ENCODE results near the gene STK17A. TPM values are rescaled to one million over a fixed set of nuclear protein-coding genes. Genes with fewer than 3 reads are reported as not detected.

Gene STK17A
- total RNA-seq, 6 donors from 2014 or later: 18.2 to 78.0 (median 38.6) TPM

DNA sequence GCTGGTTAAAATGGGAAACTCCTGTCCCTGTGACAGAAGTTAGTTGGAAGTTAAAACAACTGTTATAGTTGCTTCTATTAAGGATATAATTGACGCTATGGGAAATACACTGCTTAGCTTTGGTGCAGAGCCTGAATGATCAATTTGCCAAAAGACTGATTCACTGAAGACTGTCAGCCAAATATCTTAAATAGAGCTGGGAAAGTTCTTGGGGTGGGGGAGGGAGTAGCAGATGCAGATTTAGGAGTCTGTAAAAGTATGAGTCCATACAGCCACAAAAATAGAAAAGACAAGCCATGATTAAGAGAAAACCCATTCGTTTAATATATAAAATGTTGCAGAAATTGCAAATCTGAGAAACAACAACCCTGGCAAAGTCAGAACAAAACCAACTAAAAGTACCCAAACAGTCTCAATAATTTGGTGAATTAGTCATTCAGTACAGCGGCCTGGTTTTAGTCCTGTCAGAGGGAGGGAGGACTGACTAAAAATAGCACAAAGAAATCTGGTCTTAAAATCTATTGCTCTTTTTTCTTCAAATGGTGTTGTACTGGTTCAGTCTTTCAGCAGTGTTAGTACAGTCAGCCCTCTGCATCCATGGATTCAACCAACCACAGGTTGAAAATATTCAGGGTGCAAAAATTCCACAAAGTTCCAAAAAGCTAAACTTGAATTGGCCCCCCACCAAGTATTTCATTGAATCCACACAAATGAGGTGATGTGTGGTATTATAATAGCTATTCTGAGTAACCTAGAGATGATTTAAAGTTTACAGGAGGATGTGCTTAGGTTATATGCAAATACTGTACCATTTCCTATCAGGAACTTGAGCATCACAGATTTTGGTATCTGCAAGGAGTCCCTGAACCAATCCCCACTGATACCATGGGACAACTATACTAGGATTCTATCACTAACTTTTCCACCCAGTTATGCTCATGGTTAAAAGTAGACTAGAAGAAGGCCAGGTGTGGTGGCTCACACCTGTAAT is 30.0 kb downstream of the STK17A start:
- WGBS, 2 donors: 75 to 78% methylated on average over 3 of the region's 3 CpGs
- ATAC-seq (ENCODE audit: low FRiP score in 2 of 2): peak in 1 of 2 donors; percentile 57
- no peak for DNase-seq
- TF ChIP-seq, protein P1, sequence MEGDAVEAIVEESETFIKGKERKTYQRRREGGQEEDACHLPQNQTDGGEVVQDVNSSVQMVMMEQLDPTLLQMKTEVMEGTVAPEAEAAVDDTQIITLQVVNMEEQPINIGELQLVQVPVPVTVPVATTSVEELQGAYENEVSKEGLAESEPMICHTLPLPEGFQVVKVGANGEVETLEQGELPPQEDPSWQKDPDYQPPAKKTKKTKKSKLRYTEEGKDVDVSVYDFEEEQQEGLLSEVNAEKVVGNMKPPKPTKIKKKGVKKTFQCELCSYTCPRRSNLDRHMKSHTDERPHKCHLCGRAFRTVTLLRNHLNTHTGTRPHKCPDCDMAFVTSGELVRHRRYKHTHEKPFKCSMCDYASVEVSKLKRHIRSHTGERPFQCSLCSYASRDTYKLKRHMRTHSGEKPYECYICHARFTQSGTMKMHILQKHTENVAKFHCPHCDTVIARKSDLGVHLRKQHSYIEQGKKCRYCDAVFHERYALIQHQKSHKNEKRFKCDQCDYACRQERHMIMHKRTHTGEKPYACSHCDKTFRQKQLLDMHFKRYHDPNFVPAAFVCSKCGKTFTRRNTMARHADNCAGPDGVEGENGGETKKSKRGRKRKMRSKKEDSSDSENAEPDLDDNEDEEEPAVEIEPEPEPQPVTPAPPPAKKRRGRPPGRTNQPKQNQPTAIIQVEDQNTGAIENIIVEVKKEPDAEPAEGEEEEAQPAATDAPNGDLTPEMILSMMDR (IDR thresholded peaks at IDR 0.05): no peak
- TF ChIP-seq POLR2A (IDR thresholded peaks at IDR 0.05): no peak
- TF ChIP-seq POLR2AphosphoS5 (IDR thresholded peaks at IDR 0.05): no peak
- TF ChIP-seq EP300 (IDR thresholded peaks at IDR 0.05): no peak
- no peaks in the 10 kb centered on the region for H3K27me3 ChIP-seq
- peaks cover 0 to 37% (median 16%) of the 10 kb centered on the region in 4 donors for H3K36me3 ChIP-seq
- peaks cover 0 to 14% (median 5%) of the 10 kb centered on the region in 4 donors for H3K4me1 ChIP-seq
- H3K4me3 ChIP-seq: no peak overlapping the region
- no peak overlapping the region for H3K27ac ChIP-seq
- no peaks in the 10 kb centered on the region for H3K9me3 ChIP-seq

DNA sequence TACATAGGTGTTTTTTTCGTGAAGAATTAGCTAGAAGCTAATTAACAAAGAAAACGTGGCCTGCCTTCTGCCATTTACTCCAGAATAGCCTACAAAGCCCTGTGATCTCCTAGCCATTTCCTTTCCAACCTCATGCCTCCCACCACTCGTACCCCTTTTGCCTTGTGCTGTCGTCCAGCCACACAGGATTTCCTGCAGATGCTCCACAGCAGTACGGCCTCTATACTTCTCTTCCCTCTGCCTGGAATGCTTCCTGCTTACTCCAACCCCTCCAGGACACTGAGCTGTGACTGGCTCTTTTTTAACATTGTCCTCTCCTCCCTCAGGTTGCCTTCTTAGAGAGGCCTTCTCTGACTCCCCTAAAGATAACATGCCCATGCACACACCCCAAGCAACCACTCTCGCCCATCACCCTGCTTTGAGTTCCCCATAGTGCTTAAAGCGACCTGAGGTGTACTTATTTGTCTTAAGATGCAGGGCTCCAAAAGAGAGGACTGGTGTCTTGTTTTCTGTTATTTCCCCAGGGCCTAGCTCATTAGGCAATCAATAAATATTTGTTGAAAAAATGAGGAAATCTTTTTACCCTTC is 32.7 kb downstream of the STK17A start:
- TF ChIP-seq, protein P1 (IDR thresholded peaks at IDR 0.05): no peak
- no peak for TF ChIP-seq POLR2AphosphoS5 (IDR thresholded peaks at IDR 0.05)
- TF ChIP-seq EP300 (IDR thresholded peaks at IDR 0.05): no peak
- no peak for TF ChIP-seq POLR2A (IDR thresholded peaks at IDR 0.05)
- no peak overlapping the region for H3K4me3 ChIP-seq
- WGBS, 2 donors: 59% methylated on average over 7 of the region's 7 CpGs
- no peaks in the 10 kb centered on the region for H3K9me3 ChIP-seq
- H3K36me3 ChIP-seq: peaks cover 0 to 41% (median 6%) of the 10 kb centered on the region in 4 donors
- ATAC-seq (ENCODE audit: low FRiP score in 2 of 2) (no peak), DNase-seq (no peak)
- no peak overlapping the region for H3K27ac ChIP-seq
- H3K27me3 ChIP-seq: no peaks in the 10 kb centered on the region
- peaks cover 0 to 16% (median 5%) of the 10 kb centered on the region in 4 donors for H3K4me1 ChIP-seq

GRCh38 chr7:43616977-43617376 is 34.1 kb downstream of the STK17A start:
- peaks cover 0 to 37% (median 7%) of the 10 kb centered on the region in 4 donors for H3K36me3 ChIP-seq
- peaks cover 0 to 16% (median 5%) of the 10 kb centered on the region in 4 donors for H3K4me1 ChIP-seq
- TF ChIP-seq POLR2AphosphoS5 (IDR thresholded peaks at IDR 0.05) (no peak), POLR2A (IDR thresholded peaks at IDR 0.05) (no peak), EP300 (IDR thresholded peaks at IDR 0.05) (no peak)
- TF ChIP-seq, protein P1 (IDR thresholded peaks at IDR 0.05): no peak
- H3K27me3 ChIP-seq: no peaks in the 10 kb centered on the region
- no peaks in the 10 kb centered on the region for H3K9me3 ChIP-seq
- H3K27ac ChIP-seq: no peak overlapping the region
- ATAC-seq (ENCODE audit: low FRiP score in 2 of 2) (no peak), DNase-seq (no peak)
- no peak overlapping the region for H3K4me3 ChIP-seq
- WGBS, 2 donors: 94 to 98% methylated on average over 4 of the region's 4 CpGs

DNA sequence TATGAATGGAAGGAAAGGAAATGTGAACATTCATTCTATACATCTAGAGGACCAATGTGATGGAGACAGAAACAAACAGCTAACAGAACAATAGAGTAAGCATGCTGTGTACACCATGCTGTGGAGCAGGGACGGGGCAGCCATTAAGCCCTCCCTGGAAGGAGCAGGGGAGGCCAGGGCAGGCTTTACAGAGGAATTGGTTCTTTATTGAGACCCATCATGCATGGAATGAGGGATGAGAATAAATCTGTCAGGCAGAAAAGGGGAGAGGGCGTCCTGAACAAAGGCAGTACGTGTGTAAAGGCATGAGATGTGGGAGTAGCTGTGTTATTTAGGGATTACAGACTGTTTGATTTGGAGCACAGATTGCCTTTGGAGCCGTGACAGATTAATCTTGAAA is 35.2 kb downstream of the STK17A start:
- ATAC-seq (ENCODE audit: low FRiP score in 2 of 2) (no peak), DNase-seq (no peak)
- TF ChIP-seq POLR2A (IDR thresholded peaks at IDR 0.05) (no peak), POLR2AphosphoS5 (IDR thresholded peaks at IDR 0.05) (no peak), EP300 (IDR thresholded peaks at IDR 0.05) (no peak)
- TF ChIP-seq, protein P1 (IDR thresholded peaks at IDR 0.05): no peak
- Histone ChIP-seq H3K4me3 (no peak overlapping the region), H3K36me3 (peaks cover 0 to 36% (median 7%) of the 10 kb centered on the region in 4 donors), H3K9me3 (no peaks in the 10 kb centered on the region), H3K27me3 (no peaks in the 10 kb centered on the region), H3K4me1 (peaks cover 0 to 13% (median 5%) of the 10 kb centered on the region in 4 donors), H3K27ac (no peak overlapping the region)
- 68 to 80% methylated on average over 4 of the region's 4 CpGs for WGBS, 2 donors

Measured in upper lobe of left lung (tissue), 6 donors.